ENCODE measurements around the gene MRPL46. TPM values are rescaled to one million over a fixed set of nuclear protein-coding genes. Genes with fewer than 3 reads are reported as not detected.
A peak's percentile ranks its signal among the peaks of the same experiment; 100 is the strongest.

MRPL46 gene
- total and polyA plus RNA-seq, 3 donors from 2014 or later: 36.9 to 65.0 (median 38.4) TPM

DNA sequence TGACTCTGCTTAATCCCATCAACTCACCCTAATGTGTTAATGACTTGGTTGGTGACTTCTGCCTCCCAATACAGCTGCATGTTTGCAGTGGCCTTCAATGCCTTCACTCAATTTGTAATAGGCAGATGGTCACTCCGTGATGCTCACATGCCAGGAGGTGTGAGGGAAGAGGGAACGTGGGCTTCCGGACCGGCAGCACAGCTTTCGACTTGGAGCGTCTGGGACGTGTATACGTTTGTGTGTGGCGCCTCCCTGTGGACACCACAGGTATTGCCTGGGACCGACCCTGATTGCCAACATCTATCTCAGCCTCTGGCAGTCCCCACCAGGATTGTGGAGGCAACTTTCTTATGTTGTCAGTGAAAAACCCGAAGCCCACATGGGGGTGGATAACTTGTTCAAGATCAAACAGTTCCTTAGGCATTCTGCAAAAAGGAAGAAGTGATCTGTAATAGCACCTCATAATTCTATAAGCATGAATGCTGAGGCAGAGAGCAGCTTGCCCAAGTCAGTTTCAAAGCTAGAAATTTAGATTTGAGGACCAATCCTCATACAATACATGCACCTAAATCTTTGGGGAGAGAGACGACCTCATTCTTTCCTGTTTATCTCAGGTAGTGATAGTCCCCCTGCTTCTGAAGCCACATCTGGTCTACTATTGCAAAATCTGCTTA lies 16.9 kb downstream of the MRPL46 start:
- no peaks in the 10 kb centered on the region for H3K27me3 ChIP-seq
- no peak overlapping the region for H3K4me3 ChIP-seq
- WGBS, 2 donors: 6 to 14% methylated on average over 8 to 12 of the region's 12 CpGs
- intact Hi-C loops (cut with DNase I; ENCODE audit: low total_unique reads): no loop called here
- no peaks in the 10 kb centered on the region for H3K36me3 ChIP-seq (ENCODE audit: low read depth, missing control alignments)
- H3K27ac ChIP-seq: no peak overlapping the region
- no peaks in the 10 kb centered on the region for H3K9me3 ChIP-seq
- H3K4me1 ChIP-seq: peaks cover 4% of the 10 kb centered on the region
- DNase-seq: peak; percentile 92
- TF ChIP-seq, protein P1, sequence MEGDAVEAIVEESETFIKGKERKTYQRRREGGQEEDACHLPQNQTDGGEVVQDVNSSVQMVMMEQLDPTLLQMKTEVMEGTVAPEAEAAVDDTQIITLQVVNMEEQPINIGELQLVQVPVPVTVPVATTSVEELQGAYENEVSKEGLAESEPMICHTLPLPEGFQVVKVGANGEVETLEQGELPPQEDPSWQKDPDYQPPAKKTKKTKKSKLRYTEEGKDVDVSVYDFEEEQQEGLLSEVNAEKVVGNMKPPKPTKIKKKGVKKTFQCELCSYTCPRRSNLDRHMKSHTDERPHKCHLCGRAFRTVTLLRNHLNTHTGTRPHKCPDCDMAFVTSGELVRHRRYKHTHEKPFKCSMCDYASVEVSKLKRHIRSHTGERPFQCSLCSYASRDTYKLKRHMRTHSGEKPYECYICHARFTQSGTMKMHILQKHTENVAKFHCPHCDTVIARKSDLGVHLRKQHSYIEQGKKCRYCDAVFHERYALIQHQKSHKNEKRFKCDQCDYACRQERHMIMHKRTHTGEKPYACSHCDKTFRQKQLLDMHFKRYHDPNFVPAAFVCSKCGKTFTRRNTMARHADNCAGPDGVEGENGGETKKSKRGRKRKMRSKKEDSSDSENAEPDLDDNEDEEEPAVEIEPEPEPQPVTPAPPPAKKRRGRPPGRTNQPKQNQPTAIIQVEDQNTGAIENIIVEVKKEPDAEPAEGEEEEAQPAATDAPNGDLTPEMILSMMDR (IDR thresholded peaks at IDR 0.05): peak; percentile 70 to 79 (median 70)
- no peak for TF ChIP-seq POLR2A (IDR thresholded peaks at IDR 0.05)

DNA sequence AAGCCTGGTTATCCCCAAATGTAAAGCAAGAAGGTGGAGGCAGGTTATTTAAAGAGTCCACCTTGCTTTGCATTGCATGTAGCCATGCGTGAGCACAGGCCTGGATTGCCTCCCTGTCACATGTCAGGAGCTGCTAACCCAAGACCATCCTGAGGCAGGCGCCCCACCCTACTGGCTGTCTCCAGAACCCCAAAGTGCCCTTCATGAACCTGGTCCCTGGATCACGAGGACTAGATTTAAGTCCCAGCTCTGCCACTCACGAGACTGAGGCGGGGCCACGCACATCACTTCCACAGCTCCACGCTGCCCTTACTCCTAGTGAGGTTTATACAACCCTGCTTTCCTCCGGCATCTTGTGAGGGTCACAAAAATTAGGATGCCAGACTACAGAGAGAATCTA lies 17.6 kb downstream of the MRPL46 start:
- intact Hi-C loops (cut with DNase I; ENCODE audit: low total_unique reads): no loop called here
- H3K4me1 ChIP-seq: no peaks in the 10 kb centered on the region
- WGBS, 2 donors: 86 to 92% methylated on average over 8 of the region's 8 CpGs
- no peaks in the 10 kb centered on the region for H3K9me3 ChIP-seq
- no peak for TF ChIP-seq POLR2A (IDR thresholded peaks at IDR 0.05)
- TF ChIP-seq, protein P1 (IDR thresholded peaks at IDR 0.05): no peak
- H3K4me3 ChIP-seq: no peak overlapping the region
- H3K27me3 ChIP-seq: no peaks in the 10 kb centered on the region
- no peaks in the 10 kb centered on the region for H3K36me3 ChIP-seq (ENCODE audit: low read depth, missing control alignments)
- no peak for DNase-seq
- no peak overlapping the region for H3K27ac ChIP-seq

DNA sequence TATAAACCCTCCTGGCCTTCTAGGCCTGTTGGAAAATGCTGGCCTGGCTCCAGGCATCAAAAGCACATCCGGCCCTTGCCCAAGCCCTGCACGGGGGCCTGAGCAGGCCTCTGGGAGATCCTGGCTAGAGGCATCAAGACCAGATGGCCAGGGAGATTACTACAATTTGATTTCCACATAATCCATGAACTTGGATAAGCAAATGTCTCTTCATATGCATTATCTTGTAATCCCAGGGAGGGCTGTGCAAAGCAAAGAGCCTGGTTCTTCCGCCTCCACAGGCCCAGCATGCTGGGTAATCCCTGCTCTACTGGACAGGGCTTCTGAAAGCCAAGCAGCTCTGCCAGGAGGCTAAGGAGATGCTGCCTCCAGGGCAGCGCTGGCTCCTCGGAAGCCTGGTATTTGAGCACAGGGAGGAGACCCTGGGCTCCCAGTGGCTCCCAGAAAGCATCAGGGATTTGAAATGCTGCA lies 18.2 kb downstream of the MRPL46 start:
- Histone ChIP-seq H3K4me3 (no peak overlapping the region), H3K36me3 (ENCODE audit: low read depth, missing control alignments) (no peaks in the 10 kb centered on the region)
- intact Hi-C loops (cut with DNase I; ENCODE audit: low total_unique reads): no loop called here

DNA sequence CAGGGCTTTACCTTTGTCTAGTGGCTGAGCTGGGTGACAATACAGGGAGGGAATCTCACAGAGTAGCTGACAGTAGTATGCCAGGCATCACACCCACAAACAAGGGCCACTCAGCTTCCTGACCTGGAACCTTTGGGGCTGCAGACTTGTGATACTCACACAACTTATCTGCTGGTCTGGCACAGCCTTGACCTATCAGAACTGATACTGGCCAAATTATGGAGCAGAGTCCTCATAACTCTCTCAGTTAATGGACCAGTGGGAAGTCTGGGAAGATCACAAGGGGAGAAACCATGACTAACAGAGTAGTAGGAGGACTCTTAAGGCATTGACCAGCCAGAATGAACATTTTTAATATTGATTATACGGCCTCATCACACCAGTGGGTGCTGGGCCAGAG lies 19.4 kb downstream of the MRPL46 start:
- Histone ChIP-seq H3K4me3 (no peak overlapping the region), H3K27me3 (no peaks in the 10 kb centered on the region), H3K9me3 (no peaks in the 10 kb centered on the region), H3K36me3 (ENCODE audit: low read depth, missing control alignments) (no peaks in the 10 kb centered on the region), H3K27ac (no peak overlapping the region), H3K4me1 (no peaks in the 10 kb centered on the region)
- TF ChIP-seq, protein P1 (IDR thresholded peaks at IDR 0.05): no peak
- no peak for TF ChIP-seq POLR2A (IDR thresholded peaks at IDR 0.05)
- WGBS, 2 donors: 75 to 88% methylated on average over 1 of the region's 1 CpG
- DNase-seq: no peak
- intact Hi-C loops (cut with DNase I; ENCODE audit: low total_unique reads): no loop called here

More for the DNA sequence above, 18.2 kb downstream of the MRPL46 start:
- Histone ChIP-seq H3K4me1 (no peaks in the 10 kb centered on the region), H3K9me3 (no peaks in the 10 kb centered on the region), H3K27ac (no peak overlapping the region), H3K27me3 (no peaks in the 10 kb centered on the region)
- DNase-seq: no peak
- TF ChIP-seq POLR2A (IDR thresholded peaks at IDR 0.05): no peak
- TF ChIP-seq, protein P1 (IDR thresholded peaks at IDR 0.05): no peak
- WGBS, 2 donors: 86 to 92% methylated on average over 5 of the region's 5 CpGs

DNA sequence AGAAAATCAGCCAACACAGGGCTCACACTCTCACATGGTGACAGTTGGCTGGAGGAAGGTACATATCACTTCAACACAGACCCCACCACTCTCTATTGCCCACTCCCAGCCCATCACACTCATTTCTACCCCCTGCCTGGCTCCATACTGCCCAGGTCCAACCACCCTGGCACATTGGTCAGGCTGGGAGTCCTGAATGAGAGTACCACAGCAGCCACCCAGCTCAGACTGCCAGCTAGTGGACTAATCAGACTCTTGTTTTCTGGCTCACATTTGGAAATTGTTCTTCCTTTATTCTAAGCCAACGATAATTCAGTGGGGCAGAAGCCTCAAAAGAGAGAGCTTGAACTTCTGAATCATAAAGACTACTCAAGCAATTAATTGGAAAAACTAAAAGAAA lies 20.0 kb downstream of the MRPL46 start:
- Histone ChIP-seq H3K4me1 (no peaks in the 10 kb centered on the region), H3K4me3 (no peak overlapping the region), H3K27ac (no peak overlapping the region), H3K36me3 (ENCODE audit: low read depth, missing control alignments) (no peaks in the 10 kb centered on the region), H3K9me3 (no peaks in the 10 kb centered on the region), H3K27me3 (no peaks in the 10 kb centered on the region)
- DNase-seq: no peak
- 83 to 84% methylated on average over 1 of the region's 1 CpG for WGBS, 2 donors
- intact Hi-C loops (cut with DNase I; ENCODE audit: low total_unique reads): no loop called here
- TF ChIP-seq, protein P1 (IDR thresholded peaks at IDR 0.05): no peak
- TF ChIP-seq POLR2A (IDR thresholded peaks at IDR 0.05): no peak

All from testis (tissue), 3 donors.